GM12891 (cell line): Measurements from ENCODE around the gene NHERF1.

Source experiments
- DNase-seq: peaks from one replicate; pipeline ENCODE4 v3.0.0; 2011; ENCODE audit warnings: low spot score; ENCODE audit not compliant: insufficient read length
- FAIRE-seq: peaks from 2 replicates; lab custom pipeline; 2011; peaks lifted over from hg19 to GRCh38; lab: Jason Lieb, UNC
- PAX5 ChIP-seq: IDR thresholded peaks from 2 replicates; pipeline ENCODE4 v1.6.1; 2011; ENCODE audit warnings: low read length, moderate library complexity, mild to moderate bottlenecking; ENCODE audit not compliant: insufficient read depth, severe bottlenecking
- POLR2A ChIP-seq: IDR thresholded peaks from 2 replicates; pipeline ENCODE4 v1.6.1; 2011; ENCODE audit warnings: low read depth, low read length, control low read depth
- POLR2AphosphoS5 ChIP-seq: IDR thresholded peaks from 2 replicates; pipeline ENCODE4 v1.6.1; 2011; ENCODE audit warnings: low read depth, low read length, control low read depth
- POU2F2 ChIP-seq: IDR thresholded peaks from 2 replicates; pipeline ENCODE4 v1.6.1; 2011; ENCODE audit warnings: low read depth, mild to moderate bottlenecking, control low read depth, low read length, moderate library complexity
- SPI1 ChIP-seq: IDR thresholded peaks from 2 replicates; pipeline ENCODE4 v1.6.1; 2011; ENCODE audit warnings: low read depth, low read length, control low read depth
- TAF1 ChIP-seq: IDR thresholded peaks from 2 replicates; pipeline ENCODE4 v1.6.1; 2011; ENCODE audit warnings: low read depth, low read length, control low read depth

NHERF1 gene

GRCh38 chr17:74815550-74816370 is 67.3 kb downstream of the NHERF1 start:
- DNase-seq = no peak
- no peak for FAIRE-seq
- TF ChIP-seq POU2F2 = no peak
- TF ChIP-seq POLR2AphosphoS5 = no peak
- no peak for TF ChIP-seq PAX5
- no peak for TF ChIP-seq SPI1
- TF ChIP-seq POLR2A = no peak
- no peak for TF ChIP-seq TAF1

- TF ChIP-seq POU2F2 = no peak
- no peak for TF ChIP-seq SPI1
- TF ChIP-seq POLR2AphosphoS5 = no peak
- TF ChIP-seq POLR2A = no peak
- no peak for TF ChIP-seq TAF1
- TF ChIP-seq PAX5 = no peak
- no peak for DNase-seq
- FAIRE-seq = no peak
These were observed 68.6 kb downstream of the NHERF1 start for GRCh38 chr17:74816905-74817620.

- FAIRE-seq (no peak), DNase-seq (no peak)
- no peak for TF ChIP-seq POU2F2
- no peak for TF ChIP-seq POLR2A
- TF ChIP-seq TAF1 = no peak
- no peak for TF ChIP-seq SPI1
- TF ChIP-seq PAX5 = no peak
- no peak for TF ChIP-seq POLR2AphosphoS5
These were observed 70.0 kb downstream of the NHERF1 start for GRCh38 chr17:74818291-74818938.
